HepG2 (cell line): ENCODE data around the gene TPTE2. TPM values are rescaled to one million over a fixed set of nuclear protein-coding genes. Genes with fewer than 3 reads are reported as not detected.

Source experiments
- ATAC-seq: fragments of 200-7000 bp; cut with Tn5 transposase; 3 replicates; pipeline ENCODE4 v1.9.1; 2020; ENCODE audit warnings: mild to moderate bottlenecking, moderate library complexity
- BruUV-seq: library from RNA; stranded (reverse); fragments of 400-500 nt; replicated peaks from 2 replicates; lab custom pipeline; 2021; lab: Mats Ljungman, UMichigan
- CTCF ChIA-PET: fragments of 300-600 bp; formaldehyde crosslinking; extraction: SDS; loops from one replicate; lab custom pipeline; 2021; ENCODE audit warnings: low total read pairs, inconsistent platforms, low intra/inter-chr PET ratio; lab: Yijun Ruan, JAX
- POLR2A ChIA-PET: fragments of 350-600 bp; sonication (Branson Sonifier 250); formaldehyde crosslinking; loops from one replicate; lab custom pipeline; 2020; ENCODE audit warnings: antibody characterized with exemption, inconsistent platforms; lab: Yijun Ruan, JAX
- DNase-seq: peaks from one replicate; pipeline ENCODE4 v3.0.0-alpha.2; 2015; ENCODE audit warnings: low spot score
- FAIRE-seq: peaks from 3 replicates; lab custom pipeline; 2011; peaks lifted over from hg19 to GRCh38; lab: Jason Lieb, UNC
- H2AFZ ChIP-seq: one replicate; pipeline ENCODE4 v1.6.1; 2011; ENCODE audit warnings: low read length, inconsistent platforms
- H3K27ac ChIP-seq: fragments of 300-600 bp; 3 replicates; pipeline ENCODE4 v1.8.0; 2011; ENCODE audit warnings: mixed run types, mild to moderate bottlenecking, mixed read lengths, low read length, inconsistent platforms; ENCODE audit not compliant: insufficient read depth; ENCODE audit errors: extremely low read length
- H3K27me3 ChIP-seq, 2 experiments: fragments of 200-600 bp in 1 of 2; 2 replicates in 1 of 2; 3 replicates in 1 of 2; pipeline versions ENCODE4 v1.6.0 to v1.8.0; 2011; ENCODE audit warnings: low read length in 2 of 2, mild to moderate bottlenecking in 2 of 2, moderate library complexity in 2 of 2, inconsistent platforms in 1 of 2; ENCODE audit not compliant: insufficient read depth in 2 of 2, control insufficient read depth in 1 of 2
- H3K36me3 ChIP-seq, 2 experiments: fragments of 200-600 bp in 1 of 2; replicated peaks in 1 of 2; 2 replicates in 1 of 2; 3 replicates in 1 of 2; pipeline versions ENCODE4 v1.5.1 to v1.8.0; 2011; ENCODE audit warnings: low read length in 2 of 2, inconsistent platforms in 1 of 2; ENCODE audit not compliant: insufficient read depth in 2 of 2, control insufficient read depth in 1 of 2
- H3K4me1 ChIP-seq: 2 replicates; pipeline ENCODE4 v1.5.1; 2012; ENCODE audit warnings: low read length, inconsistent platforms; ENCODE audit not compliant: insufficient read depth
- H3K4me2 ChIP-seq: 2 replicates; pipeline ENCODE4 v1.6.0; 2011; ENCODE audit warnings: low read depth, low read length, inconsistent platforms
- H3K4me3 ChIP-seq, 3 experiments: fragments of 200-600 bp in 1 of 3; sonication (generic), shearing (Covaris generic) in 1 of 3; replicated peaks in 1 of 3; 2 replicates each; pipeline ENCODE4 v1.5.1; 2011 to 2016; ENCODE audit warnings: low read length in 3 of 3, inconsistent platforms in 2 of 3, low read depth in 2 of 3, mild to moderate bottlenecking in 2 of 3, control low read depth in 1 of 3, mixed read lengths in 1 of 3; ENCODE audit not compliant: insufficient read depth in 1 of 3
- H3K79me2 ChIP-seq: one replicate; pipeline ENCODE4 v1.6.1; 2011; ENCODE audit warnings: low read length, inconsistent platforms; ENCODE audit not compliant: insufficient read depth
- H3K9ac ChIP-seq: 2 replicates; pipeline ENCODE4 v1.6.0; 2011; ENCODE audit warnings: mild to moderate bottlenecking, low read depth, low read length, inconsistent platforms; ENCODE audit not compliant: insufficient read depth
- H3K9me3 ChIP-seq: 2 replicates; pipeline ENCODE4 v1.5.1; 2012; ENCODE audit warnings: mild to moderate bottlenecking, low read length
- H4K20me1 ChIP-seq: 2 replicates; pipeline ENCODE4 v1.6.0; 2011; ENCODE audit warnings: inconsistent platforms, mild to moderate bottlenecking, low read length, moderate library complexity; ENCODE audit not compliant: insufficient read depth
- DNMT3B ChIP-seq: conservative IDR thresholded peaks from 2 replicates; pipeline ENCODE4 v1.6.1; 2016; ENCODE audit warnings: missing biosample characterization, control low read depth
- EP300 ChIP-seq, 3 experiments: sonication (generic) in 1 of 3; formaldehyde crosslinking in 1 of 3; IDR thresholded peaks; 2 replicates each; pipeline versions ENCODE4 v1.5.1 to v1.6.1; 2011 to 2020; ENCODE audit warnings: low read depth in 2 of 3, low read length in 2 of 3, borderline replicate concordance in 1 of 3, improper control_type of control experiment in 1 of 3, mild to moderate bottlenecking in 1 of 3, missing genetic modification reagents in 1 of 3, moderate library complexity in 1 of 3
- JUNB ChIP-seq: sonication (generic); formaldehyde crosslinking; IDR thresholded peaks from 2 replicates; pipeline ENCODE4 v1.8.0; 2022; ENCODE audit warnings: missing genetic modification reagents, mild to moderate bottlenecking, borderline replicate concordance
- KLF11 ChIP-seq: IDR thresholded peaks from 2 replicates; pipeline ENCODE4 v1.6.1; 2016; ENCODE audit warnings: missing compliant biosample characterization
- KLF9 ChIP-seq: IDR thresholded peaks from 2 replicates; pipeline ENCODE4 v1.6.1; 2016; ENCODE audit warnings: low read depth
- MED8 ChIP-seq: sonication (generic); formaldehyde crosslinking; IDR thresholded peaks from 2 replicates; pipeline ENCODE4 v1.8.1; 2023; ENCODE audit warnings: mild to moderate bottlenecking, missing genetic modification reagents; ENCODE audit not compliant: insufficient replicate concordance
- WGBS: methylation state at CpG from one replicate; pipeline ENCODE4 v1.1.6; 2017; ENCODE audit warnings: low lambda C conversion rate; 5-methylcytosine and 5-hydroxymethylcytosine counted together
- in situ Hi-C: cut with HindIII; loops from 2 replicates; pipeline ENCODE4 v1.10.0; 2017; ENCODE audit warnings: low pct_unique_long_range_greater_than_20kb; ENCODE audit not compliant: extremely low pct_ligation_motif_present
- intact Hi-C: fragments of 100-400 bp; cut with micrococcal nuclease; formaldehyde crosslinking; loops from one replicate; pipeline ENCODE4 v1.10.0; 2022; ENCODE audit not compliant: unreplicated experiment
- polyA plus RNA-seq, 8 experiments: library from polyadenylated mRNA; depleted of rRNA in 3 of 8; stranded (reverse) in 7 of 8; unstranded in 1 of 8; fragments of >200 nt; fragmentation: Illumina TruSeq in 4 of 8; extraction: Trizol in 4 of 8; gene quantifications; 2 replicates each; pipeline versions ENCODE4 v1.2.1 to v1.2.3, GENCODE V29; 2011 to 2016; ENCODE audit warnings: low read depth in 4 of 8, missing spikeins in 1 of 8, mixed read lengths in 1 of 8; ENCODE audit not compliant: insufficient read depth in 1 of 8
- total RNA-seq, 5 experiments: library from RNA; depleted of rRNA; stranded (reverse); fragments of >200 nt; fragmentation: Illumina TruSeq; extraction: Trizol; gene quantifications; 2 replicates each; pipeline ENCODE4 v1.2.3, GENCODE V29; 2016; ENCODE audit warnings: low read depth in 1 of 5
- TF ChIP-seq, protein P1 (sequence below): sonication (generic); formaldehyde crosslinking; IDR thresholded peaks from 2 replicates; pipeline ENCODE4 v1.4.0; 2020; ENCODE audit warnings: mild to moderate bottlenecking, missing genetic modification reagents

Gene TPTE2
- total and polyA plus RNA-seq, 2 of the 13 experiments (the other 11 are each of a cell fraction or from before 2014, with no cell fraction given), result 0.07 TPM; not detected in 1

DNA sequence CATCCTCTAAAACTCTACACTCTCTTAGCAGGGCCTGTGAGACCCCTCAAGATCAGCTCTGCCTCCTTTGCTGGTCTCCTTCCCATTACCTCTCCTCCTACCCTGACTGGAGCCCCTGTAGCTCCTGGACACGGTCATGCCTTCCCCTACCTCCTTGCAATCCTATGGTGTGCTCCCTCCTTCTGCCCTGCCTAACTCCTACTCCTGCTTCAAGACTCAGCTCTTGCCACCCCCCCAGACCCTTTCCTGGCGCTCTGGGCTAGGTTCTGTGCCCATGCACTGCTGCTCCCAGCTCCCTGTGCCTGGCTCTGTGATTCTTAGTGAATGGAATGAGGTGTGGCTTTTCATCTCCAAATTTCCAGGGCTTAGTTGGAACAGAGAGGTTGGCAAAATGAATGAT, 28.0 kb upstream of the TPTE2 start:
- DNase-seq (no peak), ATAC-seq (no peak), FAIRE-seq (no peak)
- Histone ChIP-seq H3K4me1 (peaks cover 51% of the 10 kb centered on the region), H2AFZ (no peak overlapping the region), H4K20me1 (no peaks in the 10 kb centered on the region), H3K27me3 (no peaks in the 10 kb centered on the region), H3K27ac (no peak overlapping the region), H3K36me3 (no peaks in the 10 kb centered on the region), H3K9ac (no peak overlapping the region), H3K9me3 (no peaks in the 10 kb centered on the region), H3K4me2 (peak overlapping the region; percentile 39; the same call in 1 of the 2 replicates), H3K79me2 (no peaks in the 10 kb centered on the region), H3K4me3 (no peak overlapping the region)
- ChIA-PET CTCF (no interaction called here), POLR2A (no interaction called here)
- TF ChIP-seq KLF11 (CRISPR knock-in tag), result no peak
- TF ChIP-seq DNMT3B (CRISPR knock-in tag), result no peak
- TF ChIP-seq MED8 (CRISPR knock-in tag), result no peak
- no peak for TF ChIP-seq JUNB
- TF ChIP-seq EP300 (IDR thresholded peaks at IDR 0.05; ENCODE audit: low read depth in 2 of 2, low read length in 2 of 2), result no peak
- TF ChIP-seq EP300 (CRISPR knock-in tag; IDR thresholded peaks at IDR 0.05; ENCODE audit: borderline replicate concordance), result no peak
- TF ChIP-seq KLF9 (CRISPR knock-in tag), result no peak
- TF ChIP-seq, protein P1, sequence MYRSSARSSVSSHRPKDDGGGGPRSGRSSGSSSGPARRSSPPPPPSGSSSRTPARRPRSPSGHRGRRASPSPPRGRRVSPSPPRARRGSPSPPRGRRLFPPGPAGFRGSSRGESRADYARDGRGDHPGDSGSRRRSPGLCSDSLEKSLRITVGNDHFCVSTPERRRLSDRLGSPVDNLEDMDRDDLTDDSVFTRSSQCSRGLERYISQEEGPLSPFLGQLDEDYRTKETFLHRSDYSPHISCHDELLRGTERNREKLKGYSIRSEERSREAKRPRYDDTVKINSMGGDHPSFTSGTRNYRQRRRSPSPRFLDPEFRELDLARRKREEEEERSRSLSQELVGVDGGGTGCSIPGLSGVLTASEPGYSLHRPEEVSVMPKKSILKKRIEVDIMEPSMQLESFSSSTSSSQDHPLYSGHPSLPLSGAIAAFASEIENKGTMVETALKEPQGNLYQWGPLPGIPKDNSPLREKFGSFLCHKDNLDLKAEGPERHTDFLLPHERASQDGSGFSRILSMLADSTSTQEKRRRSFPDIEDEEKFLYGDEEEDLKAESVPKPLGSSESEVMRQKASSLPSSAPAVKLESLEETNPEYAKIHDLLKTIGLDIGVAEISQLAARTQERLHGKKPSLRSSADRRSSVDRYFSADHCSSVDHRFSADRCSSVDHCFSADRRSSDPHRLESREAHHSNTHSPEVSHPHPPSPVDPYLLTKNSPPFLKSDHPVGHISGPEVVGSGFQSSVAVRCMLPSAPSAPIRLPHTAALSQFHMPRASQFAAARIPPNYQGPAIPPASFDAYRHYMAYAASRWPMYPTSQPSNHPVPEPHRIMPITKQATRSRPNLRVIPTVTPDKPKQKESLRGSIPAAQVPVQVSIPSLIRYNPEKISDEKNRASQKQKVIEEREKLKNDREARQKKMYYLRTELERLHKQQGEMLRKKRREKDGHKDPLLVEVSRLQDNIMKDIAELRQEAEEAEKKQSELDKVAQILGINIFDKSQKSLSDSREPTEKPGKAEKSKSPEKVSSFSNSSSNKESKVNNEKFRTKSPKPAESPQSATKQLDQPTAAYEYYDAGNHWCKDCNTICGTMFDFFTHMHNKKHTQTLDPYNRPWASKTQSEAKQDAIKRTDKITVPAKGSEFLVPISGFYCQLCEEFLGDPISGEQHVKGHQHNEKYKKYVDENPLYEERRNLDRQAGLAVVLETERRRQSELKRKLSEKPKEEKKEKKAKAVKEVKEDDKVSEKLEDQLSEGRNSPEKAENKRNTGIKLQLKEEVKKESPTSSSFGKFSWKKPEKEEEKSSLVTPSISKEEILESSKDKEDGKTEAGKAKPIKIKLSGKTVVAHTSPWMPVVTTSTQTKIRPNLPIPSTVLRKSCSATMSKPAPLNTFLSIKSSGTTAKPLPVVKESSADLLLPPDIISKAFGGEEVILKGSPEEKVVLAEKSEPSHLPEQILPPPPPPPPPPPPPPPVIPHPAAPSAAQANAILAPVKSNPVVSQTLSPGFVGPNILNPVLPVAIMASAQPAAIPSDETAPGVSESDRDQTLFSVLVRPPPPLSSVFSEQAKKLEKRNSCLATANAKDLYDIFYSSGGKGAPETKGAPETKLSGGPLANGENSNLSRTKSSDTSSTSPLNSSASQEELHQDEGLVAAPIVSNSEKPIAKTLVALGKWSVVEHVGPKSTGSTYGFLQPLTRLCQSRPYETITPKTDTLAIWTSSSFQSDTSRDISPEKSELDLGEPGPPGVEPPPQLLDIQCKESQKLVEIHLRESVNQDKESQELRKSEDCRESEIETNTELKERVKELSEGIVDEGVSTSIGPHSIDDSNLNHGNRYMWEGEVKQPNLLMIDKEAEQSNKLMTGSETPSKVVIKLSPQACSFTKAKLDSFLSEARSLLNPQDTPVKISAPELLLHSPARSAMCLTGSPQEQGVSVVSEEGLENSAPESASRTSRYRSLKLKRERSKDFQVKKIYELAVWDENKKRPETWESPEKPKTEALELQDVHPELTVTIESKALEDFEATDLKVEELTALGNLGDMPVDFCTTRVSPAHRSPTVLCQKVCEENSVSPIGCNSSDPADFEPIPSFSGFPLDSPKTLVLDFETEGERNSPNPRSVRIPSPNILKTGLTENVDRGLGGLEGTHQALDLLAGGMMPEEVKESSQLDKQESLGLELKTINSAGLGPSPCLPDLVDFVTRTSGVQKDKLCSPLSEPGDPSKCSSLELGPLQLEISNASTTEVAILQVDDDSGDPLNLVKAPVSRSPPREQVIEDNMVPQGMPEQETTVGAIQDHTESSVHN, result no peak
- no TSS peak for BruUV-seq
- in situ Hi-C loops, result no loop called here
- 26% methylated on average over 2 of the region's 2 CpGs for WGBS
- intact Hi-C loops, result loop anchor here (5.0 kb wide), 1 partner anchor 43 kb away; the partner anchor contains the start of gene MPHOSPH8
